ENCODE results near the gene ATP2B2. TPM values are rescaled to one million over a fixed set of nuclear protein-coding genes. Genes with fewer than 3 reads are reported as not detected.

Gene ATP2B2
- total RNA-seq, 1 experiment from 2014 or later = not detected

DNA sequence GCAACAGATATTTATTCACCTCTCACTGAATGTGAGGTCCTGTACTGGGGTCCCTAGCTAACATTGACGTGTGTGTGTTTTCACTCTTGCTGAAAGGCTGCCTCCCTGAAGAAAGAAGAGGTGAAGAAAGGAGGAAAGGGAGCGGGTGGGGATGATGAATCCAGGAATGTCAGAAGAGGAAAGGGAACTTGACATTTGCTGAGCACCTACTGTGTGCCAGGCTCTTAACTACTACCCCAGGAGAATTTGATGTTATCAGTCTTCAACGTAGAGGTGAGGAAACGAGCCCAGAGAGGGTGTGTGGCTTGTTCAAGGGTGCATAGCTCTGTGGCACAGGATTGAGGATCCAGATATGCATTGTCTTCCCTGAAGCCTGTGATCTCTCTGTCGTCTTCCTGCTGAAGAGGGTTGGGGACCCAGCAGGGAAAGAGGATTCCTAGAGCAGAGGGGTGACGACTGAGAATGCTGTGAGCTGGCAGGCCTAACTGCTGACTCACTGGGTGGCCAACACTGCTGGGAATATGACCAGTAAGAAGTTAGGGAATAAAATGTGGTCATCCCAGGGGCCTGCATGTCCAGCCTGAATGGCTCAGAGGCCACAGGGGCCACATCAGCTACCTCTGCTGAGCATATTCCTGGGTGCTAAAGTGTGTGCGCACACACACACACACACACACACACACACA lies 6.6 kb upstream of the ATP2B2 start:
- Histone ChIP-seq H3K9me3 (replicated peaks) (no peaks in the 10 kb centered on the region), H3K4me1 (replicated peaks) (peaks cover 10% of the 10 kb centered on the region), H3K4me3 (no peak overlapping the region), H3K27ac (no peak overlapping the region), H3K36me3 (no peaks in the 10 kb centered on the region), H3K27me3 (replicated peaks) (no peaks in the 10 kb centered on the region)
- DNase-seq (ENCODE audit: low read depth in 1 of 2, low spot score in 2 of 2) = peak; percentile 47 to 68

DNA sequence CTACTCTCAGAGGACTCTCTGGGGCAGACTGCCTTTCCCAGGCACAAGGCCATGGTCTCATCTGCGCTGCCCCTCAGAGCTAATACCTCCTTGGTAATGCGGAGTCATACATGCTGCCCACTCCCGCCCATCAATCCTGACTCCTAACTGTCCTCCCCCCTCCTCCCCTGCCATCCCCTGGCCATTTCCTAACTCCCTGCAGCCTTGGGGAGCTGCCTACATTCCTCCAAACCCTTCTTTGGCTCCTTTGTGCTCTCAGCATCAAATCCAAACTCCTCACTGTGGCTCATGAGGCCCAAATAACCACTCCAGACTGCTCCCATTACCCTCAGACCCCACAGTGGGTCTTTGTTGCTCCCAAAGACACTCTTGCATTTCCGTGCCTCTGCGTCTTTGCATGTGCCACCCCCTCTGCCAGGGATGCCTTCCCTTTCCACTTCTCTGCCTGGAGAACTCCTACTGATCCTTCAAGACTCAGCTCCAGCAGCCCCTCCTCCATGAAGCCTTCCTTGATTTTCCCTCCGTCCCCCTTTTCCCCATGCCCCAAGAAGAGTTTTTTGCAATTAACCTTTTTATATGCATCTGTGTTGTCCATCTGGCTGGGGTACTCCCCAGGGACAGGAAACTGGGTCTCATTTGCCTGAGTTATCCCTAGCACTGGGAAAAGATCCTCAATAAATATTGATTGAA lies 5.5 kb upstream of the ATP2B2 start:
- Histone ChIP-seq H3K4me3 (no peak overlapping the region), H3K4me1 (replicated peaks) (peaks cover 10% of the 10 kb centered on the region), H3K27me3 (replicated peaks) (peaks cover 6% of the 10 kb centered on the region), H3K27ac (no peak overlapping the region), H3K9me3 (replicated peaks) (no peaks in the 10 kb centered on the region), H3K36me3 (no peaks in the 10 kb centered on the region)
- DNase-seq (ENCODE audit: low read depth in 1 of 2, low spot score in 2 of 2) = no peak

DNA sequence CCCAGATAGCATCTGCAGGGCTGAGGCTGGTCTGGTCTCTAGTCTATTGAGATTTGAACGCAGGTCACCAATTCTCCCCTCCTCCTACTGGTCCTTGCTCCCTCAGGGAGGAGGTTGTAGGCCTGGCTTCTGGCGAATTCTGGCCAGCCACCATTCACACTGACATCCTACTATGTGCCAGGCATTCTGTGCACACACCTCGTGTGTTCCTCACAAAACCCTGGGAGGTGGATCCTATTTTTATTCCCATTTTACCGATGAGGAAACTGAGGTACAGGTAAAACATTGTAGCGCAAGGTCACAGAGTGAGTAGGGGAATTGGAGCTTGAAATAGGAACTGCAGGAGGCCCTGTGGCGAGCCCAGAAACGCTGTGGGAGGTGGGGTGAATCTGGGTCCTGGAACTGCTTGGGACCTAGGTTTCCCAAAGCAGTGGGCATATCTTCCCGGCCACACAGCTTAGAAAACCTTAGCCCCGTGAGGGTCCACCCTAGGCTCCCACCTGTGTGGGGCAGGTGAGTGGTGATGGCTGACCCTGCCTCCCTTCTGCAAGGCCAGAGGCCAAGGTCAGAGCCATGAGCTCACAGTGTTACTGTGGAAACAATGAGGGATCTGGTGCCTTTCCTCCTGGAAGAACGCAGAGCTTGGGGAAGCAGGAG lies 4.8 kb upstream of the ATP2B2 start:
- DNase-seq (ENCODE audit: low read depth in 1 of 2, low spot score in 2 of 2) = no peak
- H3K36me3 ChIP-seq = no peaks in the 10 kb centered on the region
- H3K4me3 ChIP-seq = no peak overlapping the region
- peaks cover 10% of the 10 kb centered on the region for H3K4me1 ChIP-seq (replicated peaks)
- no peaks in the 10 kb centered on the region for H3K9me3 ChIP-seq (replicated peaks)
- H3K27ac ChIP-seq = no peak overlapping the region
- H3K27me3 ChIP-seq (replicated peaks) = peaks cover 10% of the 10 kb centered on the region

DNA sequence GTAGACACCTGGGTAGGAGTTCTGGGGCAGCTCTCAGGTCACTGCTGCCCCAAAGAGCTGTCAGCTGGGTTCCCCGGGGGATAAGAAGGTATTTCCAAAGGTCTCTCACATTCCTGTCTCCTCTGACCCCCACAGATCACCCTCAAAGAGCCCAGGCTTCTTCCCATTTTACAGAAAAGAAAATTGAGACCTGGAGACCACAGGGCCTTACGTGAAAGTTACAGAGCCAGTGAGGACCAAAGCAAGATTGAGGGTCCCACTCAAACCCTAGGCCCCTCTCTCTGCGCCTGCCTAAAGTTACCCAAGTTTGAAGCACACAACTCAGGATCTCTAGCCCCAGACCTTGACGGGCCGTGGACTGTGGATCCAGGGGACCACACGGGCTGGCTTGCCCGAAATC lies 3.9 kb upstream of the ATP2B2 start:
- DNase-seq (ENCODE audit: low read depth in 1 of 2, low spot score in 2 of 2) = no peak
- H3K9me3 ChIP-seq (replicated peaks) = no peaks in the 10 kb centered on the region
- H3K36me3 ChIP-seq = no peaks in the 10 kb centered on the region
- H3K4me1 ChIP-seq (replicated peaks) = peaks cover 10% of the 10 kb centered on the region
- no peak overlapping the region for H3K27ac ChIP-seq
- peaks cover 17% of the 10 kb centered on the region for H3K27me3 ChIP-seq (replicated peaks)
- H3K4me3 ChIP-seq = no peak overlapping the region

DNA sequence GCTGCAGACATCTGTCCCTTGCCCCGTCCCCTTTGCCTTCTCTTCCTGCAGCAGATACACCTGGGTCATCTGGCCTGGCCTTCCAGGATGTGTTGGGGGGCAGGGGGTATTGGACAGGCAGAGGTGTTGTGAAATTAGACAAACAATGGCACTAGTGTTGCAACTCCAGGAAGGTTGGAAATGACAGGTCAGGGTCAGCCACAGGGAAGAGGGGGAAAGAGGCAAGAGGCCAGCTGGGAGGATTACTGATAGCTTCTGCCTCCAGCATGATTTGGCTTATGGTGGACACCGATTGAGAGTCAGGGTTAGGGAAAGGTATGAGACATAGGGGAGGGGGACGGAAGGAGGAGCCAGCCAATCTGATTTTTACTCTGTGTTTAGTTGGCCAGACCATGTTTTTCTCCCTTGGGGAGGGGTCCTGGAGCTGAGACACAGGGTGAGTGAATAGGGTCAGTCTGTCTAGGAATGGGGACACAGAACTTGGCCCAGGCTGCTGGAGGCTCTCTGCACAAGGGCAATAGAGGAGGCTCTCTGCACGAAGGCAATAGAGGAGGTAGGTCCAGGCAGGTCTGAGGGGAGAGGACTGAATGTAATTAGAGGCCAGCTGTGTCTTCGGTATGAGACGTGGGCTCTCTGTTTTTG lies 3.4 kb upstream of the ATP2B2 start:
- DNase-seq (ENCODE audit: low read depth in 1 of 2, low spot score in 2 of 2) = no peak
- no peaks in the 10 kb centered on the region for H3K9me3 ChIP-seq (replicated peaks)
- no peak overlapping the region for H3K27ac ChIP-seq
- H3K27me3 ChIP-seq (replicated peaks) = peaks cover 21% of the 10 kb centered on the region
- H3K36me3 ChIP-seq = no peaks in the 10 kb centered on the region
- peaks cover 10% of the 10 kb centered on the region for H3K4me1 ChIP-seq (replicated peaks)
- H3K4me3 ChIP-seq = no peak overlapping the region

DNA sequence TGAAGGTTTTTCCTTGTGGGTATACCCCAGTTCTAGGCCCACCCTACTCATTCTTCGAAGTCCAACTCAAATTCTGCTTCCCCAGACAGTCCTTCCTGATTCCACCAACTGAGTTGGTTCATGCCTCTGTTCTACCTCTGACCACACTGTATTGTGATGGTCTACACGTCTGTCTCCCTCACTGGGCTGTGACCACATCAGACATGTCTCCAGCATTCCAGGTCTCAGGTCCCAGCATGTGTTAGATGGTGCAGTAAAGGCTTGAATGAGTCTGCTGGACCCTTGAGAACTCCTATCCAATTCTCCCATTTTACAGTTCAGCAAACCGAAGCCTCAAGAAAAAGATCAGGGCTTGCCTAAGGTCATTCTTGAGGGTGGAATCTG lies 2.8 kb upstream of the ATP2B2 start:
- H3K27me3 ChIP-seq (replicated peaks) = peaks cover 21% of the 10 kb centered on the region
- DNase-seq (ENCODE audit: low read depth in 1 of 2, low spot score in 2 of 2) = no peak
- no peak overlapping the region for H3K4me3 ChIP-seq
- no peaks in the 10 kb centered on the region for H3K9me3 ChIP-seq (replicated peaks)
- H3K4me1 ChIP-seq (replicated peaks) = peaks cover 10% of the 10 kb centered on the region
- H3K36me3 ChIP-seq = no peaks in the 10 kb centered on the region
- no peak overlapping the region for H3K27ac ChIP-seq

DNA sequence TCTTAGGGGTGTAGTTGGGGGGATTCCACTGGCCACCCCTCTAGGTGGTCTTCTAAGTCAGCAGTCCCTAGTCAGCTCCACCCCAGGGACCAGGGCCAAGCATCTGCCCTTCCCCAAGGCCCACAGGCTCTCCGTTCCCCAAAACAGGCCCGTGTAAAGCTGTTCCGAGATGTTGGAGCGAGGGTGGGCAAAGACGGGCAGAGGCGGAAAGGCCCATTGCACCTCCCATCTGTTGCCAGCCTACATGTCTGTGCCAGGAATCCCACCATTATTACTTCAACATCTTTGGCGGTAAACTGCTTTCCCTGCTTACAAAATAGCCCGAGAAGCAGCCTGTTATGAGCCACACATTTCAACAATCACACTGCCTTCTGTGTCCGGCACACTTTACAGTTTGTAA lies 1.9 kb upstream of the ATP2B2 start:
- H3K36me3 ChIP-seq = no peaks in the 10 kb centered on the region
- H3K27me3 ChIP-seq (replicated peaks) = peaks cover 21% of the 10 kb centered on the region
- no peak overlapping the region for H3K27ac ChIP-seq
- no peaks in the 10 kb centered on the region for H3K9me3 ChIP-seq (replicated peaks)
- no peak for DNase-seq (ENCODE audit: low read depth in 1 of 2, low spot score in 2 of 2)
- H3K4me1 ChIP-seq (replicated peaks) = peaks cover 7% of the 10 kb centered on the region
- H3K4me3 ChIP-seq = no peak overlapping the region

DNA sequence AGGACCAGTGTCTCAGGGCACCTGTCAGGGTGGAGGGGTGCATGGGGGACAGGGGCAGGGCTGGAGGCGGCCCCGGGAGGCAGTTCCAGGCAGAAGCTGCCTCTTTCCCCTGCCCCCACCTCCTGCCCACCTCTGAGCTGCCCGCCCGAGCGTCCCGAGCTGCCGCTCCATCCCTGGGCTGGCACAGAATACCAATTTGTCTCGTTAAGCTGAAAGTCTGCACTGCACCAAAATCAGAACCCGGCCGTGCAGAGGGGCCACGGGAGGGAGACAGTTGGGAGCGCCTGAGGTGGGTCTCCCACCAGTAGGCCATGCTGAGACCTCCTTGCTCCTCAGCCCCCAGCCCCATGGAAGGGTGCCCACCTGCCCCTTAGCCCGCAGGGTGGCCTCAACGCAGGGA lies 1.3 kb upstream of the ATP2B2 start:
- H3K27ac ChIP-seq = no peak overlapping the region
- no peak for DNase-seq (ENCODE audit: low read depth in 1 of 2, low spot score in 2 of 2)
- no peaks in the 10 kb centered on the region for H3K36me3 ChIP-seq
- H3K27me3 ChIP-seq (replicated peaks) = peaks cover 21% of the 10 kb centered on the region
- no peaks in the 10 kb centered on the region for H3K9me3 ChIP-seq (replicated peaks)
- H3K4me3 ChIP-seq = no peak overlapping the region
- peaks cover under 1% of the 10 kb centered on the region; the same call in 1 of the 2 replicates for H3K4me1 ChIP-seq (replicated peaks)

DNA sequence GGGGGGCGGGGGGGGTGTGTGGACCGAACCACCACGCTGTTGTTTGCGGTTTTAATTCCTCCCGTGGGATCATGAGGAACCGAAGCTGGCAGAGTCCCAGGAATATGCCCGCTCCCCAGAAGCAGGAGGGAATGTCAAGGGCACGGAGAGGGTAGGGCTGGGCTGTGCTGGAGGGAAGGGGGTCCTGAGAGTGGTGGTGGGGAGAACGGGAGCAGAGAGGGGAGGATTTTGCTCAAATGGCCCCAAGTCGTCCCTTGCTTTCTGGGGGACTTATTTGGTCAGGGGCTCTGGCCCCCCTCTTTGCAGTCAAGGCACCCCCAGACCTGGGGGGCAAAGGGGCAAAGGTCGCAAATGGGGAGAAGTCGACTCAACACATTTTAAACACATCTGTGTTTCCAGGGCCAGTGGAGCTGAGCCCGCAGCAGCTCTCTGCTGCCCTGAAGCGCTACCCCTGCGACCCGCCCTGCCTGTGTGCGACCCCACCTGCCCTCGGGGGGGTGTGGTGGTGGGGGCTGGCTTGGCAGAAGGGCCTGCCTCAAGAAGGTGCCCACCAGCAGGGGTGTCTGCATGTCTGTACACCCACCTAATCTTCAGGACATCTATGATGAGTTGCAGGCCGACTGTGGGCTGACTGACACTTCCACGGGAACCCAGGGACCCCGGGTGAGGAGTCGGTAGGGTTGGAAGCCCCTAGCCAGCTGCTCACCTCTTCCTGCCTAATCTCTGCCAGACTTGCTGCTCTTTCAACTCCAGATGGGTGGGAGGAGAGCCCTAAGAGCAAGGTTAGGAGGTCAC lies 602 bp upstream of the ATP2B2 start:
- no peak for DNase-seq (ENCODE audit: low read depth in 1 of 2, low spot score in 2 of 2)
- Histone ChIP-seq H3K4me1 (replicated peaks) (no peaks in the 10 kb centered on the region), H3K27ac (no peak overlapping the region), H3K9me3 (replicated peaks) (no peaks in the 10 kb centered on the region), H3K4me3 (no peak overlapping the region), H3K36me3 (no peaks in the 10 kb centered on the region), H3K27me3 (replicated peaks) (peaks cover 21% of the 10 kb centered on the region)

DNA sequence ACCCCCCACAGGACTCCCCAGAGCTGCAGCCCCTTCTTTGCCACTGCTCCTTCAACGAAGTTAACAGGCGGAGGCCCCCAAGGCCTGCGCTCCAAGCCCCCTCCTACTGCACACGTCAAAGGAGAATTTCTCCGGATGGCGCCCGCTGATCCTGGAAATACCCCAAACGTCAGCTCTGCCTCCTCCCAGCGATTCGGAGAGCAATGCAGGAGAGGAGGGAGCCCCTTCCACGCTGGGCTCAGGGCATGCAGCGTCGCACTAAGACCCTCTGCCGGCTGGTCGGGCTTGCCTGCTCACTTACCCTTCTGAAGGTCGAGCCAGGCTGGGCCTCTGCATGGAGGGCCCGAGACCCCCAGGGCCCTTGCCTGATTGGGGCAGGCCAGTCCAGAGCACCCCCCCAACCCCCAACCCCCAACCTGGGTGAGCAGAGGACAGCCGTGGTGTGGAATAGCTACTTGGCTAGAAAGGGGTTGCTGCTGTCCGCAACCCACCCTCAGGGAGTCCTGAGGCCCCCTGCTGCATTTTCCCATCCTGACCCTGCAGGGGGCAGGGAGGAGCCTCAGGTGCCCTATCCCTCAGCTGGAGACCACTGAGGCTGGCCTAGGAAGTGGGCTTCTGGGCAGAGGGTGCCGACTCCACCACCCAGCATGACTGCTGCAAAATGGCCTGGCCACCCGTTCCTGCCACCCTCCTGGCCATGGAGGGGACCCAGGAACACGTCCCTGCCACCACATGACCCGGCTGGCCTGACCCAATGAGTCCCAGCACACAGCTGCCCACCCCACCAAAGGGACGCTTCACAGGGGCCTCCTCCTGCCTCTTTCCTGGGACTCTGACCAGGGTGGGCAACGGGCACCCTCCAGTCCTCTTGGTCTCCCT lies 976 bp downstream of the ATP2B2 start:
- Histone ChIP-seq H3K36me3 (no peaks in the 10 kb centered on the region), H3K4me1 (replicated peaks) (no peaks in the 10 kb centered on the region), H3K27ac (no peak overlapping the region), H3K4me3 (no peak overlapping the region), H3K9me3 (replicated peaks) (no peaks in the 10 kb centered on the region), H3K27me3 (replicated peaks) (peaks cover 24% of the 10 kb centered on the region)
- no peak for DNase-seq (ENCODE audit: low read depth in 1 of 2, low spot score in 2 of 2)

DNA sequence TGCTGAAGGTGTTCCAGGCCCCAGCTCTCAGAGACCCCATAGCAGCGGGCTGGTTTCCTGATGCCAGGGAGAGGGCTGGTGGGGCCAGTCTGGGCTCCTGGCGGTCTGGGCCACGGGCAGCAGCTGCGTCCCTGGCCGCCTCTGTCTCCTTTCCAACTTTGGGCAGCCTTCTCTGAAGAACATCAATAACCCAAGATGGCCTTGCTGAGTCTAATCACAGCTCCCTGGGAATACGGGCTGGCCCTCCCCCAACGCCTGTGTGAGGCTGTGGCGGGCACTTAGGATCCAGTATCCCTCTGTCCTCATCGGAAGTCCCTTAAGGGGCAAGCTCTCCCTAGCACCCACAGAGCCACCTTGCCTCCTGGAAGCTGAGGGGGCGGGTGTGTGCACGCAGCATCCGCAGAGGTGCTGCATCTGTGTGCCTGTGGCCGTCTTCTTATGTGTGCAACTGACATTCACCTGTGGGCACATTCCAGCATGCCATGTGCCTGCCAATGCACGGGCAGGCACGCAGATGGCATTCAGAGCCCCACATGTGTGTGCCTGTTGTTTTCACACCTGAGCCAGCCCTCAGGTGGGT lies 2.1 kb downstream of the ATP2B2 start:
- no peak for DNase-seq (ENCODE audit: low read depth in 1 of 2, low spot score in 2 of 2)
- Histone ChIP-seq H3K4me1 (replicated peaks) (no peaks in the 10 kb centered on the region), H3K4me3 (no peak overlapping the region), H3K27me3 (replicated peaks) (peaks cover 28% of the 10 kb centered on the region), H3K9me3 (replicated peaks) (no peaks in the 10 kb centered on the region), H3K36me3 (no peaks in the 10 kb centered on the region), H3K27ac (no peak overlapping the region)

DNA sequence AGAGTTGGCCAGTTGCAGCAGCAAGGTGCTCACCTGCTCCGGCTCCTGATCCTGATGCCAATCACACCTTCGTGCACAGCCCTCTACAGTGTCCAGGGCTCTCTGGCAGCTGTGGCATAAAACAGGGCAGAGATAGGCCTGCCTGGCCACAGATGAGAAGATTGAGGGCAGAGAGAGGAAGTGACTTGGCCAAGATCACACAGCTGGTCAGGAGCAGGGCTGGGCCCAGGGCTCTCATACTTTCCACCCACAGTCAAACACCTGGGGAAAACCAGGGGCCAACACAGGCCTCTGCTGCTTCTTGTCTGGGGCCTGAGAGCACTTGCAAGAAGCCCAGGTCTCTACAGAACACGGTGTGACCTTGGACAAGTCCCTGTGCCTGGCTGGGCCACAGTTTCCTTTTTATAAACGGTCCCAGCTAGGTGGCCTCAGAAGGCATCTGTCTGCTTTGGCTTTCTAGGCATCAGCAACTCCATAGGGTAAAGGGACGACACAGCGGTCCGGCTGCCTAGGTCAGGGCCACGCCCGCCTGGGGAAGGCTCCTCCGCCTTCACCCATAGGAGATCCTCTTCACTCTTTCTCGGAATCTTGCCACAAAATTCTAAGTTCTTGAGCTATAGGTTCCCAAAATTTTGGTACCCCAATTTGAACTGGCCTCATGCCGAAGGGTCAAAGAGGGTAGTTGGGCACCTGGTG lies 3.1 kb downstream of the ATP2B2 start:
- Histone ChIP-seq H3K27me3 (replicated peaks) (peaks cover 28% of the 10 kb centered on the region), H3K36me3 (no peaks in the 10 kb centered on the region), H3K4me3 (no peak overlapping the region), H3K27ac (no peak overlapping the region), H3K9me3 (replicated peaks) (no peaks in the 10 kb centered on the region), H3K4me1 (replicated peaks) (no peaks in the 10 kb centered on the region)
- no peak for DNase-seq (ENCODE audit: low read depth in 1 of 2, low spot score in 2 of 2)

Data from SJSA1 (cell line).